Keratinocyte (primary cell): ENCODE results near the gene CDKN3.
"Not testable (repeated sequence)": the region's sequence is repeated elsewhere in the genome, so short reads cannot be mapped to it uniquely, and the experiment has no call there.

Experiments used
- EZH2 ChIP-seq: IDR thresholded peaks from one replicate; pipeline ENCODE4 v1.6.1; 2012; ENCODE audit warnings: inconsistent platforms, mild to moderate bottlenecking, low read length, moderate library complexity
- TF ChIP-seq, protein P1 (sequence below), 3 experiments: IDR thresholded peaks in 1 of 3; conservative IDR thresholded peaks in 1 of 3; optimal IDR thresholded peaks in 1 of 3; 2 replicates in 2 of 3; 3 replicates in 1 of 3; pipeline versions ENCODE3 to v1.5.1; 2011; ENCODE audit warnings: low read length in 3 of 3, mild to moderate bottlenecking in 3 of 3, moderate library complexity in 2 of 3, control low read depth in 1 of 3, inconsistent platforms in 1 of 3; ENCODE audit not compliant: insufficient read depth in 2 of 3; ENCODE audit errors: extremely low read depth in 1 of 3

DNA sequence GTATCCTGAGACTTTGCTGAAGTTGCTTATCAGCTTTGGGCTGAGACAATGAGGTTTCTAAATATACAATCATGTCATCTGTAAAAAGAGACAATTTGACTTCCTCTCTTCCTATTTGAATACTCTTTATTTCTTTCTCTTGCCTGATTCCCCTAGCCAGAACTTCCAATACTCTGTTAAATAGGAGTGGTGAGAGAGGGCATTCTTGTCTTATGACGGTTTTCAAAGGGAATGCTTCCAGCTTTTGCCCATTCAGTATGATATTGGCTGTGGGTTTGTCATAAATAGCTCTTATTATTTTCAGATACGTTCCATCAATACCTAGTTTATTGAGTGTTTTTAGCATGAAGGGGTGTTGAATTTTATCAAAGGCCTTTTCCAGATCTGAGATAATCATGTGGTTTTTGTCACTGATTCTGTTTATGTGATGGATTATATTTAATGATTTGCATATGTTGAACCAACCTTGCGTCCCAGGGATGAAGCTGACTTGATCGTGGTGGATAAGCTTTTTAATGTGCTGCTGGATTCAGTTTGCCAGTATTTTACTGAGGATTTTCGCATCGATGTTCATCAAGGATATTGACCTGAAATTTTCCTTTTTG is 6.7 kb downstream of the CDKN3 start:
- TF ChIP-seq, protein P1, sequence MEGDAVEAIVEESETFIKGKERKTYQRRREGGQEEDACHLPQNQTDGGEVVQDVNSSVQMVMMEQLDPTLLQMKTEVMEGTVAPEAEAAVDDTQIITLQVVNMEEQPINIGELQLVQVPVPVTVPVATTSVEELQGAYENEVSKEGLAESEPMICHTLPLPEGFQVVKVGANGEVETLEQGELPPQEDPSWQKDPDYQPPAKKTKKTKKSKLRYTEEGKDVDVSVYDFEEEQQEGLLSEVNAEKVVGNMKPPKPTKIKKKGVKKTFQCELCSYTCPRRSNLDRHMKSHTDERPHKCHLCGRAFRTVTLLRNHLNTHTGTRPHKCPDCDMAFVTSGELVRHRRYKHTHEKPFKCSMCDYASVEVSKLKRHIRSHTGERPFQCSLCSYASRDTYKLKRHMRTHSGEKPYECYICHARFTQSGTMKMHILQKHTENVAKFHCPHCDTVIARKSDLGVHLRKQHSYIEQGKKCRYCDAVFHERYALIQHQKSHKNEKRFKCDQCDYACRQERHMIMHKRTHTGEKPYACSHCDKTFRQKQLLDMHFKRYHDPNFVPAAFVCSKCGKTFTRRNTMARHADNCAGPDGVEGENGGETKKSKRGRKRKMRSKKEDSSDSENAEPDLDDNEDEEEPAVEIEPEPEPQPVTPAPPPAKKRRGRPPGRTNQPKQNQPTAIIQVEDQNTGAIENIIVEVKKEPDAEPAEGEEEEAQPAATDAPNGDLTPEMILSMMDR (optimal IDR thresholded peaks at IDR 0.05 in 1 of 3, IDR thresholded peaks at IDR 0.05 in 1 of 3, conservative IDR thresholded peaks at IDR 0.05 in 1 of 3; ENCODE audit: extremely low read depth in 1 of 3, insufficient read depth in 2 of 3, low read length in 3 of 3) = not testable (repeated sequence)
- TF ChIP-seq EZH2 = not testable (repeated sequence)
